ENCODE data around the gene GRM6. TPM values are rescaled to one million over a fixed set of nuclear protein-coding genes. Genes with fewer than 3 reads are reported as not detected.

Gene GRM6
- polyA plus RNA-seq, 1 donor (not counting 4 experiments of a cell fraction or from before 2014, with no cell fraction given), result not detected

DNA sequence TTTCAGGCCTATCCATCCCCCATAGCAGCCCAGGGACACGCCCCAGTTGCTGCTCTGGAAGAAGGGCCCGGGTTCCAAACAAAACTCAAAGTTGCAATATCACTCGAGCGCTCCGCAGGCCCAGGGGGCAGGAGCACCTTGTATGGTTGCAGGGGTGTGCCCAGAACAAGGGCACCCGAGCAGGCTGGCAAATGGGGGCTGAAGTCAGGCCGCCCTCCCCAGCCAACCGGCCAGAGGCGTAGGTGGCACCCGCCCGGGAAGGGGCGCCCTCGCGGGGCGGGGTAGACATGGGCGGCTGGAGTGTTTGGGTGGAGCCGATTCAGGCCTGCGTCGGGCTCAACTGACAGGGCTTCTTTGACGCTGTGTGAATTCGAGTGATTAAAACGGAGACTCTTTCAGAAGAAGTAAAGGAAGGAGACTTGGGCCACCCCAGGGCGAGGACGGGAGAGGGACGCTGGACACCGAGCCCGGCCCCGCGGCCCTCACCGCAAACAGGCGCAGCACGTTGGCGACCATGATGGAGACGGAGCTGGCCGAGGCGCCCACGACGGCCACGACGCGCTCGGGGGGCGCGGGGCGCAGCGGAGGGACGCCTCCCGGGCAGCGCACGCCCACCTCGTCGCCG is 1.1 kb downstream of the GRM6 start:
- no peaks in the 10 kb centered on the region for H3K4me1 ChIP-seq (ENCODE audit: control insufficient read depth, extremely low read depth, insufficient read depth, low read length)
- no peaks in the 10 kb centered on the region for H3K9me1 ChIP-seq (ENCODE audit: control insufficient read depth, extremely low read depth, insufficient read depth, low read length)
- no peak overlapping the region for H3K4me2 ChIP-seq (ENCODE audit: control insufficient read depth, extremely low read depth, insufficient read depth, low read depth, low read length)
- TF ChIP-seq, protein P1, sequence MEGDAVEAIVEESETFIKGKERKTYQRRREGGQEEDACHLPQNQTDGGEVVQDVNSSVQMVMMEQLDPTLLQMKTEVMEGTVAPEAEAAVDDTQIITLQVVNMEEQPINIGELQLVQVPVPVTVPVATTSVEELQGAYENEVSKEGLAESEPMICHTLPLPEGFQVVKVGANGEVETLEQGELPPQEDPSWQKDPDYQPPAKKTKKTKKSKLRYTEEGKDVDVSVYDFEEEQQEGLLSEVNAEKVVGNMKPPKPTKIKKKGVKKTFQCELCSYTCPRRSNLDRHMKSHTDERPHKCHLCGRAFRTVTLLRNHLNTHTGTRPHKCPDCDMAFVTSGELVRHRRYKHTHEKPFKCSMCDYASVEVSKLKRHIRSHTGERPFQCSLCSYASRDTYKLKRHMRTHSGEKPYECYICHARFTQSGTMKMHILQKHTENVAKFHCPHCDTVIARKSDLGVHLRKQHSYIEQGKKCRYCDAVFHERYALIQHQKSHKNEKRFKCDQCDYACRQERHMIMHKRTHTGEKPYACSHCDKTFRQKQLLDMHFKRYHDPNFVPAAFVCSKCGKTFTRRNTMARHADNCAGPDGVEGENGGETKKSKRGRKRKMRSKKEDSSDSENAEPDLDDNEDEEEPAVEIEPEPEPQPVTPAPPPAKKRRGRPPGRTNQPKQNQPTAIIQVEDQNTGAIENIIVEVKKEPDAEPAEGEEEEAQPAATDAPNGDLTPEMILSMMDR (optimal IDR thresholded peaks at IDR 0.05 in 1 of 3, IDR thresholded peaks at IDR 0.05 in 1 of 3, conservative IDR thresholded peaks at IDR 0.05 in 1 of 3; ENCODE audit: extremely low read depth in 1 of 3, insufficient read depth in 2 of 3, low read length in 3 of 3), result no peak
- TF ChIP-seq EZH2 (IDR thresholded peaks at IDR 0.05; ENCODE audit: low read length), result no peak
- no peak overlapping the region for H3K9ac ChIP-seq (ENCODE audit: control insufficient read depth, extremely low read depth, insufficient read depth, low read length)
- H4K20me1 ChIP-seq (ENCODE audit: control insufficient read depth, extremely low read depth, insufficient read depth, low read length), result no peaks in the 10 kb centered on the region
- H3K27me3 ChIP-seq (ENCODE audit: control insufficient read depth, extremely low read depth, insufficient read depth, low read length), result peaks cover 14% of the 10 kb centered on the region
- no peak for FAIRE-seq
- H3K36me3 ChIP-seq (ENCODE audit: control insufficient read depth in 2 of 2, extremely low read depth in 1 of 2, insufficient read depth in 2 of 2, low read length in 2 of 2), result no peaks in the 10 kb centered on the region
- H3K9me3 ChIP-seq (ENCODE audit: control insufficient read depth, low read depth, low read length), result peaks cover 9% of the 10 kb centered on the region
- H2AFZ ChIP-seq (ENCODE audit: control insufficient read depth, low read length), result no peak overlapping the region
- H3K4me3 ChIP-seq (ENCODE audit: control insufficient read depth in 2 of 3, extremely low read depth in 1 of 3, insufficient read depth in 2 of 3, low read depth in 1 of 3, low read length in 3 of 3), result no peak overlapping the region
- H3K27ac ChIP-seq (ENCODE audit: control insufficient read depth, insufficient read depth, low read length), result no peak overlapping the region
- dilution Hi-C loops (cut with MboI; ENCODE audit: extremely low pct_ligation_motif_present, low sequenced_read_pairs), result no loop called here
- no peaks in the 10 kb centered on the region for H3K79me2 ChIP-seq (ENCODE audit: control insufficient read depth, insufficient read depth, low read length)
- no peak for DNase-seq (ENCODE audit: low read depth, low spot score)

DNA sequence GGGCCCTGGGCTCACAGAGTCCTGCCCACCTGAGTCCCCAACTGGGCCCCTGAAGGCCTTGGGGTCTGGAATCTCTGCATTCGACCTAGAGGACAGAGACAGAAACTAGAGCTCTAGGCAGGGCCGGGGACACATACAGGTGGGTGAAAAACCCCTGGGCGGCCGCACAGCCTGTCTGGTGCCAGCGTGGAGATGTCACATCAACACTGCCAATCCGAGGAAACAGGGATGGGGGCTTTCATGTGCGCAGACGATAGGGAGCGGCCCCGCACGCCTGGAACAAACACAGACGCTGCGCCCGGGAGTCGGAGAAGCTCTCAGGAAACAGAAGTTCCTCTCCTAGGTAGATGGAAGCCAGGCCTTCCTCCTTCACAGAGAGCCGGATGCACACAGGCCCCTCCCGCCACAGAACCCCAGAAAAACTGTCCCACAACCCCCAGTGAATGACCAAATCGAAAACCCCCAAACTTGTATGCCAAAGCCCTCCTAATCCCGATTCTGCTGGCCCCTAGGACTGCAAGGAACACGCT is 1.8 kb downstream of the GRM6 start:
- no peak for FAIRE-seq
- peaks cover 14% of the 10 kb centered on the region for H3K27me3 ChIP-seq (ENCODE audit: control insufficient read depth, extremely low read depth, insufficient read depth, low read length)
- peaks cover 7% of the 10 kb centered on the region for H3K9me3 ChIP-seq (ENCODE audit: control insufficient read depth, low read depth, low read length)
- no peak overlapping the region for H3K9ac ChIP-seq (ENCODE audit: control insufficient read depth, extremely low read depth, insufficient read depth, low read length)
- no peaks in the 10 kb centered on the region for H3K79me2 ChIP-seq (ENCODE audit: control insufficient read depth, insufficient read depth, low read length)
- DNase-seq (ENCODE audit: low read depth, low spot score), result no peak
- no peak overlapping the region for H3K27ac ChIP-seq (ENCODE audit: control insufficient read depth, insufficient read depth, low read length)
- TF ChIP-seq, protein P1 (optimal IDR thresholded peaks at IDR 0.05 in 1 of 3, IDR thresholded peaks at IDR 0.05 in 1 of 3, conservative IDR thresholded peaks at IDR 0.05 in 1 of 3; ENCODE audit: extremely low read depth in 1 of 3, insufficient read depth in 2 of 3, low read length in 3 of 3), result no peak
- TF ChIP-seq EZH2 (IDR thresholded peaks at IDR 0.05; ENCODE audit: low read length), result no peak
- no peak overlapping the region for H3K4me2 ChIP-seq (ENCODE audit: control insufficient read depth, extremely low read depth, insufficient read depth, low read depth, low read length)
- H3K4me3 ChIP-seq (ENCODE audit: control insufficient read depth in 2 of 3, extremely low read depth in 1 of 3, insufficient read depth in 2 of 3, low read depth in 1 of 3, low read length in 3 of 3), result no peak overlapping the region
- no peaks in the 10 kb centered on the region for H3K9me1 ChIP-seq (ENCODE audit: control insufficient read depth, extremely low read depth, insufficient read depth, low read length)
- dilution Hi-C loops (cut with MboI; ENCODE audit: extremely low pct_ligation_motif_present, low sequenced_read_pairs), result no loop called here
- no peaks in the 10 kb centered on the region for H3K36me3 ChIP-seq (ENCODE audit: control insufficient read depth in 2 of 2, extremely low read depth in 1 of 2, insufficient read depth in 2 of 2, low read length in 2 of 2)
- no peaks in the 10 kb centered on the region for H3K4me1 ChIP-seq (ENCODE audit: control insufficient read depth, extremely low read depth, insufficient read depth, low read length)
- H2AFZ ChIP-seq (ENCODE audit: control insufficient read depth, low read length), result no peak overlapping the region
- H4K20me1 ChIP-seq (ENCODE audit: control insufficient read depth, extremely low read depth, insufficient read depth, low read length), result no peaks in the 10 kb centered on the region
